BJ (cell line): Measurements from ENCODE around the gene ZNF440. TPM values are rescaled to one million over a fixed set of nuclear protein-coding genes. Genes with fewer than 3 reads are reported as not detected.
"Not testable (repeated sequence)": the region's sequence is repeated elsewhere in the genome, so short reads cannot be mapped to it uniquely, and the experiment has no call there.

ENCODE experiments used
- CTCF ChIA-PET: fragments of 350-600 bp; formaldehyde crosslinking; extraction: SDS; loops from one replicate; lab custom pipeline; 2021; ENCODE audit warnings: antibody characterized with exemption, inconsistent platforms; lab: Yijun Ruan, JAX
- POLR2A ChIA-PET: fragments of 300-600 bp; sonication (Branson Sonifier 250); formaldehyde crosslinking; extraction: SDS; loops from one replicate; lab custom pipeline; 2021; ENCODE audit warnings: antibody characterized with exemption; lab: Charles Lee
- DNase-seq: peaks from one replicate; pipeline ENCODE4 v3.0.0-alpha.2; 2011; ENCODE audit warnings: low read depth
- H3K27me3 ChIP-seq: 2 replicates; pipeline ENCODE4 v1.6.0; 2011; ENCODE audit warnings: low read length; ENCODE audit not compliant: control insufficient read depth, insufficient read depth
- H3K36me3 ChIP-seq: 2 replicates; pipeline ENCODE4 v1.5.1; 2011; ENCODE audit warnings: low read length; ENCODE audit not compliant: control insufficient read depth, insufficient read depth
- H3K4me3 ChIP-seq: 2 replicates; pipeline ENCODE4 v1.5.1; 2011; ENCODE audit warnings: low read depth, mild to moderate bottlenecking, control low read depth, low read length
- CTCF ChIP-seq: IDR thresholded peaks from 2 replicates; pipeline ENCODE4 v1.5.1; 2011; ENCODE audit warnings: low read depth, mild to moderate bottlenecking, control low read depth, inconsistent platforms, low read length, moderate library complexity; ENCODE audit not compliant: insufficient read depth
- polyA plus RNA-seq: library from polyadenylated mRNA; depleted of rRNA; stranded (reverse); fragments of >200 nt; gene quantifications from 2 replicates; pipeline ENCODE4 v1.2.3, GENCODE V29; 2011

Gene ZNF440
- polyA plus RNA-seq, 1 experiment = 2.0 TPM

- no peaks in the 10 kb centered on the region for H3K36me3 ChIP-seq
- ChIA-PET POLR2A (interaction anchor here (0.5 kb wide), 1 partner anchor 338 kb away, joined by 5 read pairs; no protein-coding TSS in a partner anchor), CTCF (interaction anchor here (0.8 to 7.8 kb wide), 5 partner anchors 9 to 154 kb away, joined by 3 to 53 read pairs (median 3); partner anchors contain the start of gene ZNF491)
- H3K27me3 ChIP-seq = no peaks in the 10 kb centered on the region
- TF ChIP-seq CTCF = no peak
- H3K4me3 ChIP-seq = peak overlapping the region; percentile 59
- DNase-seq = no peak
Observed at GRCh38 chr19:11813703-11814028, 407 bp upstream of the ZNF440 start.

GRCh38 chr19:11814700-11815035 is 595 bp downstream of the ZNF440 start:
- Histone ChIP-seq H3K36me3 (no peaks in the 10 kb centered on the region), H3K4me3 (peak overlapping the region; percentile 59), H3K27me3 (no peaks in the 10 kb centered on the region)
- ChIA-PET POLR2A (no interaction called here), CTCF (interaction anchor here (0.9 to 7.8 kb wide), 4 partner anchors 16 to 127 kb away, joined by 3 to 53 read pairs (median 4); partner anchors contain the start of gene ZNF491)
- no peak for DNase-seq
- no peak for TF ChIP-seq CTCF

GRCh38 chr19:11821474-11822109 is 7.5 kb downstream of the ZNF440 start:
- H3K36me3 ChIP-seq = no peaks in the 10 kb centered on the region; the same call in 1 of the 2 replicates
- ChIA-PET CTCF (no interaction called here), POLR2A (no interaction called here)
- no peak for TF ChIP-seq CTCF
- no peak overlapping the region for H3K4me3 ChIP-seq
- no peak for DNase-seq
- H3K27me3 ChIP-seq = no peaks in the 10 kb centered on the region

GRCh38 chr19:11828957-11829876 is 15.1 kb downstream of the ZNF440 start:
- H3K27me3 ChIP-seq, CTCF ChIA-PET, POLR2A ChIA-PET, H3K36me3 ChIP-seq, H3K4me3 ChIP-seq, DNase-seq: not testable (repeated sequence)

- TF ChIP-seq CTCF = no peak
- H3K36me3 ChIP-seq = peaks cover 5% of the 10 kb centered on the region
- ChIA-PET CTCF (no interaction called here), POLR2A (no interaction called here)
- H3K4me3 ChIP-seq = no peak overlapping the region
- H3K27me3 ChIP-seq = no peaks in the 10 kb centered on the region
- DNase-seq = no peak
Observed at GRCh38 chr19:11832253-11832912, 18.3 kb downstream of the ZNF440 start.
